ENCODE data around the gene OR2H2. TPM values are rescaled to one million over a fixed set of nuclear protein-coding genes. Genes with fewer than 3 reads are reported as not detected.

The OR2H2 gene
- polyA plus RNA-seq, 2 donors = not detected

GRCh38 chr6:29627755-29628418 is 43.0 kb downstream of the OR2H2 start:
- Histone ChIP-seq H3K9me3 (ENCODE audit: control insufficient read depth in 2 of 2, insufficient read depth in 1 of 2, low read depth in 1 of 2, low read length in 1 of 2) (no peaks in the 10 kb centered on the region), H3K36me3 (ENCODE audit: control insufficient read depth in 2 of 2, insufficient read depth in 2 of 2, low read length in 1 of 2) (peaks cover 0 to 2% of the 10 kb centered on the region in 2 donors), H3K4me3 (ENCODE audit: low read depth in 1 of 2, low read length in 2 of 2) (peak overlapping the region; percentile 48 to 51), H3K27me3 (ENCODE audit: control insufficient read depth in 1 of 2, insufficient read depth in 2 of 2, low read length in 2 of 2) (no peaks in the 10 kb centered on the region), H3K4me1 (ENCODE audit: control insufficient read depth in 2 of 2, insufficient read depth in 2 of 2, low read length in 1 of 2) (peaks cover 5 to 12% of the 10 kb centered on the region in 2 donors), H3K27ac (ENCODE audit: low read depth in 2 of 2, low read length in 1 of 2) (peak overlapping the region; percentile 66 to 83)
- WGBS, 2 donors = 1% methylated on average over 26 to 51 of the region's 51 CpGs

GRCh38 chr6:29628419-29629281 is 43.7 kb downstream of the OR2H2 start:
- Histone ChIP-seq H3K4me3 (ENCODE audit: low read depth in 1 of 2, low read length in 2 of 2) (peak overlapping the region; percentile 48 to 51), H3K4me1 (ENCODE audit: control insufficient read depth in 2 of 2, insufficient read depth in 2 of 2, low read length in 1 of 2) (peaks cover 5 to 12% of the 10 kb centered on the region in 2 donors), H3K27me3 (ENCODE audit: control insufficient read depth in 1 of 2, insufficient read depth in 2 of 2, low read length in 2 of 2) (no peaks in the 10 kb centered on the region), H3K9me3 (ENCODE audit: control insufficient read depth in 2 of 2, insufficient read depth in 1 of 2, low read depth in 1 of 2, low read length in 1 of 2) (no peaks in the 10 kb centered on the region), H3K36me3 (ENCODE audit: control insufficient read depth in 2 of 2, insufficient read depth in 2 of 2, low read length in 1 of 2) (no peaks in the 10 kb centered on the region), H3K27ac (ENCODE audit: low read depth in 2 of 2, low read length in 1 of 2) (peak overlapping the region; percentile 66 to 83)
- WGBS, 2 donors = 3 to 4% methylated on average over 32 of the region's 32 CpGs

- 78 to 92% methylated on average over 2 of the region's 2 CpGs for WGBS, 2 donors
- peaks cover 5 to 12% of the 10 kb centered on the region in 2 donors for H3K4me1 ChIP-seq (ENCODE audit: control insufficient read depth in 2 of 2, insufficient read depth in 2 of 2, low read length in 1 of 2)
- H3K27me3 ChIP-seq (ENCODE audit: control insufficient read depth in 1 of 2, insufficient read depth in 2 of 2, low read length in 2 of 2) = no peaks in the 10 kb centered on the region
- H3K4me3 ChIP-seq (ENCODE audit: low read depth in 1 of 2, low read length in 2 of 2) = no peak overlapping the region
- no peaks in the 10 kb centered on the region for H3K9me3 ChIP-seq (ENCODE audit: control insufficient read depth in 2 of 2, insufficient read depth in 1 of 2, low read depth in 1 of 2, low read length in 1 of 2)
- no peak overlapping the region for H3K27ac ChIP-seq (ENCODE audit: low read depth in 2 of 2, low read length in 1 of 2)
- no peaks in the 10 kb centered on the region for H3K36me3 ChIP-seq (ENCODE audit: control insufficient read depth in 2 of 2, insufficient read depth in 2 of 2, low read length in 1 of 2)
These were observed 44.6 kb downstream of the OR2H2 start for GRCh38 chr6:29629571-29629970.

GRCh38 chr6:29630315-29630714 is 45.4 kb downstream of the OR2H2 start:
- Histone ChIP-seq H3K4me1 (ENCODE audit: control insufficient read depth in 2 of 2, insufficient read depth in 2 of 2, low read length in 1 of 2) (peaks cover 5 to 12% of the 10 kb centered on the region in 2 donors), H3K4me3 (ENCODE audit: low read depth in 1 of 2, low read length in 2 of 2) (no peak overlapping the region), H3K36me3 (ENCODE audit: control insufficient read depth in 2 of 2, insufficient read depth in 2 of 2, low read length in 1 of 2) (no peaks in the 10 kb centered on the region), H3K27me3 (ENCODE audit: control insufficient read depth in 1 of 2, insufficient read depth in 2 of 2, low read length in 2 of 2) (no peaks in the 10 kb centered on the region), H3K9me3 (ENCODE audit: control insufficient read depth in 2 of 2, insufficient read depth in 1 of 2, low read depth in 1 of 2, low read length in 1 of 2) (no peaks in the 10 kb centered on the region), H3K27ac (ENCODE audit: low read depth in 2 of 2, low read length in 1 of 2) (no peak overlapping the region)
- WGBS, 2 donors = 79 to 82% methylated on average over 9 of the region's 9 CpGs

GRCh38 chr6:29631209-29631810 is 46.4 kb downstream of the OR2H2 start:
- H3K4me3 ChIP-seq (ENCODE audit: low read depth in 1 of 2, low read length in 2 of 2) = no peak overlapping the region
- no peaks in the 10 kb centered on the region for H3K9me3 ChIP-seq (ENCODE audit: control insufficient read depth in 2 of 2, insufficient read depth in 1 of 2, low read depth in 1 of 2, low read length in 1 of 2)
- H3K27ac ChIP-seq (ENCODE audit: low read depth in 2 of 2, low read length in 1 of 2) = no peak overlapping the region
- no peaks in the 10 kb centered on the region for H3K36me3 ChIP-seq (ENCODE audit: control insufficient read depth in 2 of 2, insufficient read depth in 2 of 2, low read length in 1 of 2)
- H3K4me1 ChIP-seq (ENCODE audit: control insufficient read depth in 2 of 2, insufficient read depth in 2 of 2, low read length in 1 of 2) = peaks cover 5 to 12% of the 10 kb centered on the region in 2 donors
- 72 to 78% methylated on average over 14 of the region's 14 CpGs for WGBS, 2 donors
- H3K27me3 ChIP-seq (ENCODE audit: control insufficient read depth in 1 of 2, insufficient read depth in 2 of 2, low read length in 2 of 2) = no peaks in the 10 kb centered on the region

- Histone ChIP-seq H3K36me3 (ENCODE audit: control insufficient read depth in 2 of 2, insufficient read depth in 2 of 2, low read length in 1 of 2) (no peaks in the 10 kb centered on the region), H3K4me1 (ENCODE audit: control insufficient read depth in 2 of 2, insufficient read depth in 2 of 2, low read length in 1 of 2) (peaks cover 5 to 12% of the 10 kb centered on the region in 2 donors), H3K4me3 (ENCODE audit: low read depth in 1 of 2, low read length in 2 of 2) (peak overlapping the region; percentile 63 to 67), H3K27ac (ENCODE audit: low read depth in 2 of 2, low read length in 1 of 2) (peak overlapping the region; percentile 37 to 80), H3K9me3 (ENCODE audit: control insufficient read depth in 2 of 2, insufficient read depth in 1 of 2, low read depth in 1 of 2, low read length in 1 of 2) (no peaks in the 10 kb centered on the region), H3K27me3 (ENCODE audit: control insufficient read depth in 1 of 2, insufficient read depth in 2 of 2, low read length in 2 of 2) (no peaks in the 10 kb centered on the region)
- 4 to 8% methylated on average over 21 to 49 of the region's 53 CpGs for WGBS, 2 donors
These were observed 47.2 kb downstream of the OR2H2 start for GRCh38 chr6:29631860-29632731.

- peak within 1 kb of the TSS; percentile 63 to 67 for H3K4me3 ChIP-seq (ENCODE audit: low read depth in 1 of 2, low read length in 2 of 2)
- no peaks in the 10 kb centered on the region for H3K27me3 ChIP-seq (ENCODE audit: control insufficient read depth in 1 of 2, insufficient read depth in 2 of 2, low read length in 2 of 2)
- 0 to 1% methylated on average over 35 to 57 of the region's 57 CpGs for WGBS, 2 donors
These were observed 48.0 kb downstream of the OR2H2 start, which contains the start of gene GABBR1 for GRCh38 chr6:29632789-29633533. Gene GABBR1 (minus strand): TSS chr6:29633183. CDS start chr6:29632385, 798 bp downstream.

GRCh38 chr6:29633534-29633905 is 48.6 kb downstream of the OR2H2 start:
- Histone ChIP-seq H3K36me3 (ENCODE audit: control insufficient read depth in 2 of 2, insufficient read depth in 2 of 2, low read length in 1 of 2) (no peaks in the 10 kb centered on the region), H3K4me1 (ENCODE audit: control insufficient read depth in 2 of 2, insufficient read depth in 2 of 2, low read length in 1 of 2) (peaks cover 5 to 8% of the 10 kb centered on the region in 2 donors), H3K9me3 (ENCODE audit: control insufficient read depth in 2 of 2, insufficient read depth in 1 of 2, low read depth in 1 of 2, low read length in 1 of 2) (no peaks in the 10 kb centered on the region), H3K27me3 (ENCODE audit: control insufficient read depth in 1 of 2, insufficient read depth in 2 of 2, low read length in 2 of 2) (no peaks in the 10 kb centered on the region), H3K27ac (ENCODE audit: low read depth in 2 of 2, low read length in 1 of 2) (peak overlapping the region; percentile 76 to 84), H3K4me3 (ENCODE audit: low read depth in 1 of 2, low read length in 2 of 2) (peak overlapping the region; percentile 63 to 67)
- 13% methylated on average over 9 of the region's 9 CpGs for WGBS, 2 donors

More at GRCh38 chr6:29632789-29633533, 48.0 kb downstream of the OR2H2 start, which contains the start of gene GABBR1:
- peak within 1 kb of the TSS; percentile 80 to 84 for H3K27ac ChIP-seq (ENCODE audit: low read depth in 2 of 2, low read length in 1 of 2)
- no peaks in the 10 kb centered on the region for H3K9me3 ChIP-seq (ENCODE audit: control insufficient read depth in 2 of 2, insufficient read depth in 1 of 2, low read depth in 1 of 2, low read length in 1 of 2)
- H3K4me1 ChIP-seq (ENCODE audit: control insufficient read depth in 2 of 2, insufficient read depth in 2 of 2, low read length in 1 of 2) = peaks cover 5 to 12% of the 10 kb centered on the region in 2 donors
- H3K36me3 ChIP-seq (ENCODE audit: control insufficient read depth in 2 of 2, insufficient read depth in 2 of 2, low read length in 1 of 2) = no peaks in the 10 kb centered on the region
